ENCODE data around the gene ACSL6. TPM values are rescaled to one million over a fixed set of nuclear protein-coding genes. Genes with fewer than 3 reads are reported as not detected.

Gene ACSL6
- total and polyA plus RNA-seq, 10 of the 15 experiments (the other 5 are each of a cell fraction or from before 2014, with no cell fraction given), result 0.06 to 0.53 TPM; not detected in 8

- ATAC-seq, result no peak; the same call in 2 of the 3 replicates
- Histone ChIP-seq H4K20me1 (ENCODE audit: control insufficient read depth, insufficient read depth) (no peaks in the 10 kb centered on the region), H3K36me3 (ENCODE audit: control insufficient read depth in 2 of 2, insufficient read depth in 2 of 2, low read length in 1 of 2) (no peaks in the 10 kb centered on the region), H3K4me3 (no peak overlapping the region), H3K9me3 (replicated peaks; ENCODE audit: control insufficient read depth, insufficient read depth, low read length) (no peaks in the 10 kb centered on the region), H3K27ac (ENCODE audit: control insufficient read depth, insufficient read depth) (no peak overlapping the region), H3K9ac (ENCODE audit: control insufficient read depth, insufficient read depth, low read length) (no peak overlapping the region), H3K79me2 (ENCODE audit: control insufficient read depth, insufficient read depth, low read length) (no peaks in the 10 kb centered on the region), H3K27me3 (replicated peaks in 1 of 2; ENCODE audit: control insufficient read depth in 2 of 2, insufficient read depth in 2 of 2, low read length in 1 of 2) (no peaks in the 10 kb centered on the region), H2AFZ (ENCODE audit: control insufficient read depth, low read depth, low read length) (no peak overlapping the region), H3K4me1 (ENCODE audit: control insufficient read depth, insufficient read depth, low read length) (no peaks in the 10 kb centered on the region), H3K4me2 (ENCODE audit: control insufficient read depth, insufficient read depth) (no peak overlapping the region)
- DNase-seq (ENCODE audit: low read depth, low spot score), result no peak
- intact Hi-C loops (cut with micrococcal nuclease; ENCODE audit: unreplicated experiment) (loop anchor here (2.0 kb wide), 1 partner anchor 33 kb away; no protein-coding TSS in a partner anchor), in situ Hi-C loops (cut with MboI) (no loop called here)
- ChIA-PET POLR2A (no interaction called here), CTCF (no interaction called here), RAD21 (ENCODE audit: unreplicated experiment) (no interaction called here), SMC1A (ENCODE audit: uncharacterized antibody, unreplicated experiment) (no interaction called here)
- TF ChIP-seq GABPA (IDR thresholded peaks at IDR 0.05; ENCODE audit: low read depth) (peak; percentile 47; the same call in 1 of the 2 replicates), NBN (IDR thresholded peaks at IDR 0.05) (no peak), ZNF622 (IDR thresholded peaks at IDR 0.05) (no peak), ATF2 (IDR thresholded peaks at IDR 0.05; ENCODE audit: low read length) (peak; percentile 41; the same call in 1 of the 2 replicates), MEF2A (IDR thresholded peaks at IDR 0.05; ENCODE audit: insufficient read depth, low read depth, low read length) (0 out of 2 replicates have a peak, but pooled peaks have one; percentile 28), NFIC (IDR thresholded peaks at IDR 0.05; ENCODE audit: low read depth, low read length) (peak; percentile 82), BCL11A (IDR thresholded peaks at IDR 0.05; ENCODE audit: low read depth, low read length) (peak; percentile 29; the same call in 1 of the 2 replicates), JUNB (IDR thresholded peaks at IDR 0.05) (peak; percentile 96), SMAD5 (IDR thresholded peaks at IDR 0.05; ENCODE audit: low read depth) (no peak), NR2F1 (conservative IDR thresholded peaks at IDR 0.05) (no peak), SRF (IDR thresholded peaks at IDR 0.05; ENCODE audit: low read depth in 2 of 2, low read length in 2 of 2) (no peak), IRF4 (IDR thresholded peaks at IDR 0.05; ENCODE audit: low read depth, low read length) (0 out of 2 replicates have a peak, but pooled peaks have one; percentile 43), RFX5 (IDR thresholded peaks at IDR 0.05; ENCODE audit: low read depth, low read length) (no peak)
- FAIRE-seq, result no peak
- no TSS peak for BruUV-seq (replicated peaks)
Measured at GRCh38 chr5:131953969-131954368, 57.5 kb downstream of the ACSL6 start.
